HG02884 (cell line): ENCODE data around the gene DIPK1B.
"Not testable (repeated sequence)": the region's sequence is repeated elsewhere in the genome, so short reads cannot be mapped to it uniquely, and the experiment has no call there.

ENCODE experiments used
- ATAC-seq: cut with Tn5 transposase; IDR thresholded peaks from one replicate; pipeline ENCODE4 v1.9.1; 2021; ENCODE audit warnings: mild to moderate bottlenecking, moderate library complexity; ENCODE audit not compliant: unreplicated experiment

Gene DIPK1B

GRCh38 chr9:136697821-136698526 is 14.4 kb upstream of the DIPK1B start:
- ATAC-seq, result no peak

GRCh38 chr9:136698635-136699246 is 13.6 kb upstream of the DIPK1B start:
- ATAC-seq, result no peak

DNA sequence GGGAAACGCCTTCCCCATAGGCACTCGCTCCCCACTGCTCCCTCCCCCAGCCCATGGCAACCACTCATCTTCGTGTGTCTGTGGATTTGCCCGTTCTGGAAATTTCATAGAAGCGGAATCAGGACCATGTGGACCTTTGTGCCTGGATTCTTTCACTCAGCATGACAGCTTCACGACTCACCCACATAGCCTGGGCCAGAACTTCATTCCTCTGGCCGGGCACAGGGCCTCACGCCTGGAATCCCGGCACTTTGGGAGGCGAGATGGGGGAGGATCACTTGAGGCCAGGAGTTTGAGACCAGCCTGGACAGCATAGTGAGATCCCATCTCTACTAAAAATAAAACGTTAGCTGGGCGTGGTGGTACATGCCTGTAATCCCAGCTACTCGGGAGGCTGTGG is 12.1 kb upstream of the DIPK1B start:
- ATAC-seq, result no peak

DNA sequence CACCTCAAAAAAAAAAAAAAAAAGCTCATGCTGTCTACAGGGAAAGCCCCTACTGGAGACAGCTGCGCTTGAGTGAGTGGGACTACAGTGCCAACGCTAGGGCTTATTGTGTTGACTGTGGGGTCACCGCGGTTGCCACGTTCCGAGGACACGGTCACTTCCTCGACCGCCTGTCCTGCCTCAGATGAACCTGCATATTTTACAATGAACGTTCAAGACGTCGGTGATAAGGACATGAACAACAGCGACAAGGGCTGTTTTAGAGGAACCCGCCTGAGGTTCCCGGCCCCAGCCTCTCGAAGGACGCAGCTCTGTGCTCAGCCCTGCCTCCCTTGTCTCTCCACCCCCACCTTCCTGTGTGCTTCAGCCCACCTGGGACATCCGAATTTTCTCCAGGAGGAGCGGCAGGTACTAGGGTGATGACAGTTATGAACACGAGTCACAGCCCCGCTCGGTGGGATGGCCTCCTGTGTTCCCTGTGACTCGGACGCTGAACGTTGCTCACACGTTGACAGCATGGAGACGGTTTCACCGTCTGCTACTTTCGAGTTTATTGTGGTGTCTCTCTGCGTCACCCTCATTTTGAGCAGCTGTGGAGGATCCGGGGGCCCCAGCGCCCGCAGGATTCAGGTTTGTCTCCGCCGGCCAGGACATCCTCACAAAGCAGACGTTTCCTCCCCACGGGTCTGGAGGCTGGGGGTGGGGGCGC is 11.3 kb upstream of the DIPK1B start:
- ATAC-seq, result no peak

DNA sequence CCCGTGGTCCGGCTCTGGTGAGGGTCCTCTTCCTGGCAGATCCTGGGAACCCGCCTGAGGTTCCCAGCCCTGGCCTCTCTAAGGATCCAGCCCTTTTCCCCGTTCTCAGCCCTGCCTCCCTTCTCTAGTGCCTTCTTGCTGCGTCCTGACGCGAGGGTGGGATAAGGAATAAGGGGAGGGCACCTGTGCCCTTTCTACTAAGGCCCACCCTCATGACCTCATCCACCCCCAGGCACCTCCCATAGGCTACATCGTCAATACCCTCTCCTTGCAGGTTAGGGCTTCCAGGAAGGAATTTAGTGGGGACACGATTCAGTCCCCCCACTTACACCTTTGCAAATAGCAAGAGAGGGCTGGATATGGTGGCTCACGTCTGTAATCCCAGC is 10.7 kb upstream of the DIPK1B start:
- ATAC-seq, result no peak

DNA sequence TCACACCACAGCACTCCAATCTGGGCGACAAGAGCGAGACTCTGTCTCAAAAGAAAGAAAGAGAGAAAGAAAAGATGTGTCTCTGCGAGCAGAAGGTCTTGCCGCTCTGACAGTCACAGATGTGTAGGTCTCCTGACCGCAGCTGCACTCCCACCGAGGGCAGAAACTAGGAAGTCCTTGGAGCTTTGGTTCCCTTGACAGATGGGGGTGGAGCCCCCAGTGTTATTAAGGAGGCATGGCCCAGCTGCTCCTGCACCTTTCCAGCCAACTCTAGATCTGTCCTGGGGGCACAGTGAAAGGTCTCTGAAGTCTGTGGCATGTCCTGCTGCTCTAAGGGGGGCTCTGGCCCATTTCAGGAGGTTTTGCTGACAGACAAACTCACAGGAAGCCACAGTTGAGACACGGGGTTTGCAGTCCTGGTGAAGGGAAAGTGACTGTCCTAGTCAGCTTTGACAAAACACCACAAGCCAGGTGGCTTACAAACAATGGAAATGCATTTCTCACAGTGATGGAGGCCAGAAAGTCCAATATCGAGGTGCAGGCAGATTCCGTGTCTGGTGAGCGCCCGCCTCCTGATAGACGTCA is 9.0 kb upstream of the DIPK1B start:
- ATAC-seq, result no peak

- not testable (repeated sequence) for ATAC-seq
These were observed 7.6 kb upstream of the DIPK1B start for GRCh38 chr9:136704741-136705140.

DNA sequence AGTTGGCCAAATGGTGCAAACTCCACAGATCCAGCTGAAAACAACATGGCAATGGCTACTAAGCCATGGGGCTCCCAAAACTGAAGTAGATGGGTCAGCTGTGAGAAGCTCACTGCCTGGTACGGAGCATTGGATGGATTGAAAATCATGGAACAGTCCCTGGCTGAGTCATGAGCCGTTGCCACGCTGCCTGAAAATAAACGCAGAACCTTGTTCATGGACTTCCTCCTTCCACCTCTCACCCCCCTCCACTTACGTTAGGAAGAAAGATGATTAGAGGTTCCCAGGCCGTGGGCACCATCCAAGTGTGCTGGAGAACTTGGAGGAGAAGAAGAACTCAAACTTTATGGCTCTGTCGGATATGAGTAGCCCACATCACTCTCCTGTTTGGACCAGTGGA is 6.8 kb upstream of the DIPK1B start:
- ATAC-seq, result no peak

DNA sequence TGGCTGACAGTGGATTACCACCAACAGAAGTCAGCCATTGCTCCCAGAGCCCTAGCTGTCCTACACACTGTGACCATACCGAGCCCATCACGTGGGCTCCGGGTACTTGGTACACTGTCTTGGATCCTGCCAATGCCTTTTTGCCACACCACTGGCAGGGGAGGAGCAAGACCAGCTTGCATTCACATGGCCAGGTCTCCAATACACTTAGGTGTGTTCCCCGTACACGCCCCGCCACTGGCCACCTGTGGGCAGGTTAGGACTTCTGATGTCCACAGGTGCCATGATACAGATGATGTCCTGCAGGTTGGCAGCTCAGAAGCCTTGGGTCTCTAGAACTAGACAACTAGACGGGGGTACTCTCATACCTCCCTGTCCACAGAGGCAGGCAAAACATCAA is 5.4 kb upstream of the DIPK1B start:
- no peak for ATAC-seq

DNA sequence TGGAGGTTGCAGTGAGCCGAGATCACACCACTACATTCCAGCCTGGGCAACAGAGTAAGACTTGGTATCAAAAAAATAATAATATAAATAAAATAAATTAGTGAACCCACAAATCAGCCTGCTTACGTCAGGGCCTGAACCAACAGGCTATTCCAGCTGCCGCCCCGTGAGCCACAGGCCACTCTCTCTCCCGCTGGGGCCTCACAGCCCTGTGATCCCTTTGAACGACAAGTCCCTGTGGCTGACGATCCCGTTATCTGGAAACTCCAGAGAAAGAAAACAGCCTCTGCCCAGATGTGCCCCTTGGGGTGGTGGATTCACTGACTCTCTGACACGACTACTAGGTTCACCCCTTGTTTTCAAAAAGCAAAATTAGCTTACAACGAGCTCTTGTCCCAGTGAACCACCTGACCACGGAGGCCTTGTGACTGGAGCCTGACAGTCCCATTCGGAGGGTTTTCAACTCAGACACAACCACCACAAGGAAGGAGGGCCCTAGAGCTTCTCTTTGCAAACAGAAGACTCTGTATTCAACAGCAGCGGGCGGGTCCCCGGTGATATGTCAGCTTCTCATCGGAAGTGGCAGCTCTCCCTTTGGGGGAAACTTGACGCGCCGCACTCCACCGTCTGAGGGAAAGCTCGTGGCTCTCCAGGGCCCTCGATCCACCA is 4.4 kb upstream of the DIPK1B start:
- ATAC-seq, result no peak

DNA sequence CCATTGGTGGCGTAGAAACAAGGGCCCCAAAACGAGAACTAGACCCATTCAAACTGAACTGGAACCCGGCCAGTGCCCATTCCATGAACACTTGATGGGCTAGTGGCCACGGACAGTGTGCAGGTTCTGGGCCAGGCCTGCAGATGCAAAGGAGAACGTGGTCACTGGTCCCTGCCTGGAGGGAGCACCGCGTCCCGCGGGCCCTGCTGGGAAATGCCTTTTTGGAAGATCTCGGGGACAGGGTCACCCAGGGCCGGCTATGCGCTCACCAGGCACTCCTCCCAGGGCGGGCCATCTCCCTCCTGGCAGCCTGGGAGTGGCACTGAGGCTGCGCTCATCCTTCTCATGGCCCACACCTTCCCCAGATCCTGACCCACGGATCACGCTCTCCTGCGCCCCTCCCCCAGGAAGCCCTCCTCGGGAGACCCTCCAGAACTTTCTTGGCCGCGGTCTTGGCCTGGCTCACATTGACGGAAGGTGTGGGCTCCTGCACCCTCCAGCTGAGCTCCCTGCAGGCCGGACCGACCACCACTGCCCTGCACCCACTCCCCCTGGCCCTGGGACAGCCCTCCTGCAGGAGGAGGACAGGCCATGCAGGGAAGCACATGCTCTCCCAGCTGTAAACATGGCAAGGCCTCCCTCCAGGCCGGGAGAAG is 2.8 kb upstream of the DIPK1B start:
- no peak for ATAC-seq

GRCh38 chr9:136710543-136710942 is 1.8 kb upstream of the DIPK1B start:
- no peak for ATAC-seq

DNA sequence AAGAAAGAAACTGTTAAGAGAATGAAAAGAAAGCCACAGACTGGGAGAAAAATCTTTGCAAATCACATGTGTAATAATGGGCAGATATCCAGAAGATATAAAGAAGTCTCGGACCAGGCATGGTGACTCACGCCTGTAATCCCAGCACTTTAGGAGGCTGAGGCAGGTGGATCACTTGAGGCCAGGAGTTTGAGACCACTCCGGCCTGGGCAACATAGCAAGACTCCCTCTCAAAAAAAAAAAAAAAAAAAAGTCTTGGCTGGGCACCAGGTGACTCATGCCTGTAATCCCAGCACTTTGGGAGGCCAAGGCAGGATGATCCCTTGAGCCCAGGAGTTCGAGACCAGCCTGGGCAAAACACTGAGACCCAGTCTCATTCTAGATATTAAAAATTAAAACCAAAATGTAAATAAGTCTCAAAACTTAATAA is 1.1 kb upstream of the DIPK1B start:
- ATAC-seq, result not testable (repeated sequence)

- no peak for ATAC-seq
These were observed 545 bp downstream of the DIPK1B start for GRCh38 chr9:136712690-136713544.

DNA sequence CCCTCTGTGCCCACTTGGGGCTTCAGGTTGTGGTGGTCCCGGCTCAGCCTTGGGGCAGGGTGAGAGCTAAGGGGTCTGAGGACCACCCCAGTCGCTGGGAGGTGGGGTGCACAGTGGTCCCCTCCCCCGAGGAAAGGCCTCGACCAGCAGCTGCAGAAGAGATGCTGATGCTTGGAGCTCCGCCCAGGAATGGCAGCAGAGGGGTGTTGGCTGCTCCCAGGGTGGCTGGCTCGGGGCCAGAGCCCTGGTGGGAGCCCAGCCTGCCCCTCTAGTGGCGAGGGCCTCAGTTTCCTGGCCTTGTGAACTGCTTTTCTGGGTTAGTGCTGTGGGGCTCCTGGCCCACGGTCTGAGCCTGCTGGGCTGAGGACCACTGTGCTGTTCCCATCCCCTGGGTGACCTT is 1.2 kb downstream of the DIPK1B start:
- no peak for ATAC-seq

- ATAC-seq, result no peak
These were observed 1.9 kb downstream of the DIPK1B start for GRCh38 chr9:136714096-136714892.

DNA sequence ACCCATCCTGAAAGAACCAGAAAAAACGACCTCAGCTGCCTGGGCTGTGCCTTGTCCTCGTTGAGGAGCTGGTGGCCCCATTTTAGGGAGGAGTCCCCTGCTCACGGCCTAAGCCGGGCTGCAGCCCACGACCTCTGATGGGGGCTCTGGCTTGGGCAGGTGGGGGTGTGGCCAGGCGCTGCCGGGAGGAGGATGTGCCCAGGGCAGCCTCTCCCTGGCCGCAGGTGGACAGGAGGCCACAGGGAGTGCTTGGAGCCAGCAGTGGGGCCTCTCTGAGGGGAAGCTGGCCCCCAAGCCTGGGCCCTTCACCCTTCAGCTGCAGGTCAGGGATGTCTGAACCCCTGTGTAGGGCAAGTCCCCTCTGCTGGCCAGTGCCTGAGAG is 2.5 kb downstream of the DIPK1B start:
- no peak for ATAC-seq

DNA sequence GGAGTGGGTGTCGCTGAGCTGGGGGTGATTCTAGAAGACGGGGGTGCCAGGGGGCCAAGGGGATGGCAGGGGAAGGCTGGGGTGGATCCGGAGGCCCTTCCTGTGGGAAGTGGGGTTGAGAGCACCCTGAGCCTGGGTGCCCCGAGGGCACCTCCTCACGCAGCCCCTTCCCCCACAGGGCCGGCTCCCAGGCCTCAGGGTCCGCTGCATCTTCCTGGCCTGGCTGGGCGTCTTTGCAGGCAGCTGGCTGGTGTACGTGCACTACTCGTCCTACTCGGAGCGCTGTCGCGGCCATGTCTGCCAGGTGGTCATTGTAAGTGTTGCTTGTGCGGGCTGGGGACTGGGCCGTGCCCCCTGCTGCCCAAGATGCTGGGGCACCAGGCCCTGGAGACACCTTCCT is 5.0 kb downstream of the DIPK1B start:
- ATAC-seq, result no peak
